Skeletal muscle satellite cell (primary cell): ENCODE measurements around the gene RFTN1.

Source experiments
- H3K27me3 ChIP-seq: 2 replicates; pipeline ENCODE4 v1.7.0; 2013; ENCODE audit warnings: low read length; ENCODE audit not compliant: control insufficient read depth, insufficient read depth
- H3K36me3 ChIP-seq: 2 replicates; pipeline ENCODE4 v1.7.0; 2013; ENCODE audit warnings: mild to moderate bottlenecking, control low read depth, low read length; ENCODE audit not compliant: insufficient read depth
- H3K4me1 ChIP-seq: 2 replicates; pipeline ENCODE4 v1.7.0; 2013; ENCODE audit warnings: low read length; ENCODE audit not compliant: control insufficient read depth, insufficient read depth
- H3K4me2 ChIP-seq: 2 replicates; pipeline ENCODE4 v1.7.0; 2013; ENCODE audit warnings: mild to moderate bottlenecking, low read length
- H3K4me3 ChIP-seq: 2 replicates; pipeline ENCODE4 v1.7.0; 2013; ENCODE audit warnings: low read length
- H3K9ac ChIP-seq: 2 replicates; pipeline ENCODE4 v1.7.0; 2013; ENCODE audit warnings: mild to moderate bottlenecking, low read depth, low read length, moderate library complexity
- H3K9me3 ChIP-seq: replicated peaks from 2 replicates; pipeline ENCODE4 v1.7.0; 2013; ENCODE audit warnings: mild to moderate bottlenecking, control low read depth, low read length

Gene RFTN1

DNA sequence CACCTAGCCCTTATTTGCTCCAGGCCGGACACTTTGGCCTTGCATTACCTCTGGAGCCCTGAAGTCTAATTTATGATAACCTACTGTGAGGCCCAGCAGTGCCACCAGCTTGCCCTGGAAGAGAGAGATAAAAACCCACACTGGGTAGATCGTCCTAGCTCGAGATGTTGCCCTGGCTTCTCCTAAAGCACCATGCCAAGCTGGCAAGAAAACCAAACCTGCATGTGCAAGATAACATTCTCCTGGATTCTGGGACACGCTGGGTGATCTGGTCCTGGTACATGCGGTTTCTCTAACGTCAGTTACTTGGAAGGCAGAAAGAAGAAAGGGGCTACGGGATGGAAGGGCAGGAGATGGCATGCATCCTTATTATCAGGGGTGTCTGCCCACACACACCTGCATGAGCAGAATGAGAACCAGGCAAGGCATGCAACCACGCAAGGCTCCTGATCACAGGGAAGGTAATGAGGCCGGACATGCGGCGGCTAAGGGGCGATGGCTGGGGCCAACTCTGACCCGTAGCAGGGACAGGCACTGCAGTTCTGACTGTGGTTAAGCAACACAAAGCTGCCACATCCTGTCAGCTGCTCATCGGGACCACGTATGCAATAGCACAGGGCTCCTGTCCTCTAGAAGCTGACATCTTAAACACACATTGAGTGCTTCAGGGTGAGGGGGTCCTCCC is 175.5 kb downstream of the RFTN1 start:
- Histone ChIP-seq H3K9ac (peak overlapping the region; percentile 27), H3K36me3 (peaks cover 21% of the 10 kb centered on the region), H3K4me1 (peaks cover 26% of the 10 kb centered on the region), H3K4me2 (no peak overlapping the region), H3K9me3 (no peaks in the 10 kb centered on the region), H3K4me3 (no peak overlapping the region), H3K27me3 (no peaks in the 10 kb centered on the region)

DNA sequence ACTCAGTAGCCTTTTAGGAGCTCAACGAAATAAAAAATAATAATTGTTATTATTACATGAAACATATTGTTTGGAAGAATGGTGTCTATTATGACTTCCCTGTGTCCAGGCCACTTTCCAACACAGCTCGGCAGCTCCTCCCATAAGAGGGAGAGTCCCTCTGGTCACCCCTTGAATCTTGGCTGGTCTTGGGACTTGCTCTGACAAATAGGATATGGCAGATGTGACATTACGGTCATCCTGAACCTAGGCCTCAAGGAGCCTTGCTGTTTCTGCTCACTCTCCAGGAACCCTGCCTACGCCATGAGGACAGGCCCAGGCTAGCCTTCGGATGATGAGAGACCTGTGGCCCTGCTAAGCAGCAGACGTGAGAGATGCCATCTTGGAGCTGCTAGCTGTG is 176.7 kb downstream of the RFTN1 start:
- Histone ChIP-seq H3K9me3 (no peaks in the 10 kb centered on the region), H3K36me3 (peaks cover 21% of the 10 kb centered on the region), H3K9ac (no peak overlapping the region), H3K4me1 (peaks cover 34% of the 10 kb centered on the region), H3K27me3 (no peaks in the 10 kb centered on the region), H3K4me3 (no peak overlapping the region), H3K4me2 (no peak overlapping the region)

DNA sequence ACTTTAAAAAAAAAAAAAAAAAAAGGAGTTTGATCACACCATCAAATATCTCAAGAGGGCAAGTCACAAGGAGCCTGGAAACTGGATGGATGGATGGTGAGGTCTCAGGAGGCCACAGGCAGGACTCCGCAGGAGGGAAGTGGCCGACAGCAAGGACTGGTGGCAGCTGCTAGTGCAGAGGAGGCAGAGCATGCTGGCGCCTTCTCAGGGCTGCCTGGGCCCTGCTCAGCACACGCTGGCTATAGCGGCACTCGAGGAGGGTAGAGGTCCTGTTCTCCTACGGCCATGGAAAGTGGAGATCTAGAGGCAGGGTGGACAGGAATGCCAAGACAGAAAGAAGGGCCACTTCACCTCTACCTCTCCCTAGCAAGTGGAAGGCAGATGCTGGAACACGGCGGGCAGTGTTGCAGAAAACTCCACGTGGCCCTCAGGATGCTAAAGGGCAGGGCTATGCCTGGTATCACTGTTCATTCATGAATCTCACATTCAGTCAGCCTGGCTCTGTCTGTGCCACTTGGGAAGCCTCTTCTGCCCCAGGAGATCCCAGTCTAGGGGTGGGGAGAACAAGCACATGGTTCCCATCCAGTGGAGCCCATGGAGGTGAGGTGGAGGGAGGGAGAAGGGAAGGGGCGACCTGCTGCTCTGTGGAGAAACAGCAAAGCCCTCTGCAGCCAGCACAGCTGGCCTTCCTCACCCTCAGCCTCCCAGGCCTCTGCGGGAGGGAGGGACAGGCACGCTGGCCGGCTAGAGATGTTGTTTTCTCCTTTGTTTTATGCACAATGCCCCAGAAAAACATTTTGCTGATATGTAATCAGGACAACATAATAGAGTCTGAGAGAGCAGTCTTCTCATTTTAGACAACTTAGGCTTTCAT is 177.5 kb downstream of the RFTN1 start:
- Histone ChIP-seq H3K9me3 (no peaks in the 10 kb centered on the region), H3K4me2 (no peak overlapping the region), H3K27me3 (no peaks in the 10 kb centered on the region), H3K4me1 (peaks cover 34% of the 10 kb centered on the region), H3K4me3 (no peak overlapping the region), H3K9ac (no peak overlapping the region), H3K36me3 (peaks cover 21% of the 10 kb centered on the region)

DNA sequence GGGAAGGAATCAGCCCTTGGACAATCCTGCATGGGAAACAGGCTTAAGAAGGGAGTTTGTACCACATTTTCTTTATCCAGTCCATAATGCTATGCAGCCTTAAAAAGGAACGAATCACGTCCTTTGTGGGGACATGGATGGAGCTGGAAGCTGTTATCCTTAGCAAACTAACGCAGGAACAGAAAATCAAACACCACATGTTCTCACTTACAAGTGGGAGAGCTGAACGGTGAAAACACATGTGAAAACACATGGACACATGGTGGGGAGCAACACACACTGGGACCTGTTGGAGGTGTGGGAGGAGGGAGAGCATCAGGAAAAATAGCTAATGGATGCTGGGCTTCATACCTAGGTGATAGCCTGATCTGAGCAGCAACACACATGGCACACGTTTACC is 178.2 kb downstream of the RFTN1 start:
- Histone ChIP-seq H3K36me3 (peaks cover 21% of the 10 kb centered on the region), H3K9ac (no peak overlapping the region)

DNA sequence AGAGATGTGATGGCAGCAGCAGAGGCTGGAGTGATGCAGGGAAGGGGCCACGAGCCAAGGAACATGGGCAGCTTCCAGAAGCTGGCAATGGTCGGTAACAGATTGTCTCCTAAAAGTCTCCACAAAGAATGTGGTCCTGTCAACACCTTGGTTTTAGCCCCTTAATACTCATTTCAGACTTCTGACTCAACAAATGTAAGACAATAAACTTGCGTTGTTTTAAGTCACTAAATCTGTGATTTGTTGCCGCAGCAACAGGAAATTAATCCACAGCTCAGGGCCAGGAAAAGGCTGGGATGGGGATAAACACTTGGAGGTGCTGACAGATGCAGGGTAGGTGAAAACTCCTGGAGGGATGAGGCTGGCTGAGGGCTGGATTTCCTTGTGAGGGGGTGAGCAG is 178.6 kb downstream of the RFTN1 start:
- peaks cover 34% of the 10 kb centered on the region for H3K4me1 ChIP-seq
- no peak overlapping the region for H3K4me3 ChIP-seq
- H3K4me2 ChIP-seq, result no peak overlapping the region
- H3K27me3 ChIP-seq, result no peaks in the 10 kb centered on the region
- no peak overlapping the region for H3K9ac ChIP-seq
- H3K9me3 ChIP-seq, result no peaks in the 10 kb centered on the region
- peaks cover 21% of the 10 kb centered on the region for H3K36me3 ChIP-seq

More for the DNA sequence above, 178.2 kb downstream of the RFTN1 start:
- Histone ChIP-seq H3K4me2 (no peak overlapping the region), H3K4me1 (peaks cover 34% of the 10 kb centered on the region), H3K27me3 (no peaks in the 10 kb centered on the region), H3K9me3 (no peaks in the 10 kb centered on the region), H3K4me3 (no peak overlapping the region)

DNA sequence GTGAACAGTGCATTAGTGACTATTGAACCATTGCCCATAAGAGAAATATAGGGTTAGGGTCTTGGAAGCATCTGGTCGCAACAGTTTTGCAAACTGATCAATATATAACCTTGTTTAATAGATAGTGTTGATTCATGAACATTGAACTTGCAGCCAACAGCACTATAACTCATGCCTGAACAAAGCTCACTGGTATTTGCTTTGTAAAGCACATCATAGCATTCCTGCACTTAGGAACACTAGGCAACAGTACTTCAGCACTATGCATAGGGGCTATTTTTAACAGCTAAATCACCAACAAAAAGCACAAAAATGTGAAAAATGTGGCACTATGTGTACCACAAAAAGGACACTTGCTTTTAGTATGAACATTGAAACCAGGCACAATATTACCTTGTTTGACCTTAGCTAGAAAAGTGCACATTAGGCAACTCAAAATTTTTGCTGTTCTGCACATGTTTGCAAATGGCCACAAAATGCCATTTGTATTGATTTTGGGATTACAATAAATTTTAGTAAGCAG is 180.5 kb downstream of the RFTN1 start:
- no peaks in the 10 kb centered on the region for H3K9me3 ChIP-seq
- H3K9ac ChIP-seq, result peak overlapping the region; percentile 27
- H3K4me3 ChIP-seq, result peak overlapping the region; percentile 35
- H3K4me1 ChIP-seq, result peaks cover 18% of the 10 kb centered on the region
- H3K27me3 ChIP-seq, result no peaks in the 10 kb centered on the region
- H3K4me2 ChIP-seq, result peak overlapping the region; percentile 33
- H3K36me3 ChIP-seq, result peaks cover 19% of the 10 kb centered on the region

DNA sequence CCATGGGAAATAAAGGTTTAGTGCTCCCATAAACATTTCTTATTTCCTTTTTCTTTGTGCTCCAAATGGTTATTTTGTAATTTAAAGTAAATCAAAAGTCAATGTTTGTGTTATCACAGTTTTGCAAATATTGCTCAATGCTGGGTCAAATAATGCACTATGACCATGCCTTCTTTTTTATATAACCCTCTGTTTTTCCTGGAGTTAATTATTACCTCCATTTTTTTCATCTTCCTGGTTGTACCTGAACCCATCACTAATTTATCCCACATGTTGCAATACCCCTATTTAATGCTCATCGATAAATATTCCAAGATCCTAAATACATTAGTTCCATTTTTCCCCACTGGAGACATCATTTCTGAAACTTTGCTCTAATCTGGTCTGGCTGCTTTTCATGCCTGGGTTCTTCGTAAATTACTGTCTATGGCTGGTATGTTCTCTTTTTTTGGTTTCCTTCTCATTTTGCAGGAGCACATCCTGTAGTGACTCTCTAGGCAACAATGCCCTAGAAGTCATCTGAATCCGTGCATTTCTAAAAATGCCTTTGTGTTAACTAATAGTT is 182.1 kb downstream of the RFTN1 start:
- H3K4me1 ChIP-seq, result peaks cover 15% of the 10 kb centered on the region
- peaks cover 12% of the 10 kb centered on the region for H3K36me3 ChIP-seq
- H3K9ac ChIP-seq, result no peak overlapping the region
- no peak overlapping the region for H3K4me2 ChIP-seq
- H3K4me3 ChIP-seq, result no peak overlapping the region
- H3K9me3 ChIP-seq, result no peaks in the 10 kb centered on the region
- no peaks in the 10 kb centered on the region for H3K27me3 ChIP-seq

DNA sequence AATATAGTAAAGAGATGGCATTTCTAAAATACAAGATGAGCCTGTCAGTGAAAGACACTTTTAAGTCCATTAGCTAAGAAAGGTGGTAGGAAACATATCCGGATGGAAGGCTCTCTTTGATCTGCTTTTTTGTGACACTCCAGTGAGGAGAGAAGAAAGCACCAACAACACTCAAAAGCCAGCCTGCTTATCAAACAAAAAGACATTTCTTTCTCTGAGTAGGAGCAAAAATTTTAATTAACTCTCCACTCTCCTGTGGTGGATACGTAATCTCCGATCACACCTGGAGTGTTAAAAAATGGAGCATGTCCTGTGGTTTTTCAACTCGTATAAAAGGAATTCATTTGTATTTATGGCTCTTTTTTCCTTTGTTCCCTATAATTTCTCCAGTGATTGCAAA is 183.1 kb downstream of the RFTN1 start:
- Histone ChIP-seq H3K36me3 (peaks cover 17% of the 10 kb centered on the region), H3K9ac (no peak overlapping the region), H3K27me3 (no peaks in the 10 kb centered on the region), H3K4me3 (no peak overlapping the region), H3K4me1 (peaks cover 15% of the 10 kb centered on the region), H3K4me2 (no peak overlapping the region), H3K9me3 (no peaks in the 10 kb centered on the region)

DNA sequence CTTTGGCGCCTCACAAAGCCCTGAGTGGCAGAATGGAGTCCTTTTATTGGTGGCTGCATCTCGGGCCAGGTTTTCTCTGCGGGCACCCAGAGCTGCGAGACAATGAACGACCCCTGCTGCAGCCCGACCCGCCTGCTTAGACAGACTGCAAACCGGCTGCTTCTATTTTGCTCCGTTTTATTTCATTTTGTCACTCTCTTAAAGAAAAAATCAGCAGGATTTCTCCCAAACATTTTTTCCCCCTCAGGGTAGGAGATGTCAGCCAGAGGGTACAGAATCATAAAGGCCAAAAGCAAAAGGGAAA is 183.7 kb downstream of the RFTN1 start:
- Histone ChIP-seq H3K4me1 (peaks cover 15% of the 10 kb centered on the region), H3K36me3 (peaks cover 16% of the 10 kb centered on the region), H3K4me2 (no peak overlapping the region), H3K27me3 (no peaks in the 10 kb centered on the region), H3K9ac (no peak overlapping the region), H3K4me3 (no peak overlapping the region), H3K9me3 (no peaks in the 10 kb centered on the region)

DNA sequence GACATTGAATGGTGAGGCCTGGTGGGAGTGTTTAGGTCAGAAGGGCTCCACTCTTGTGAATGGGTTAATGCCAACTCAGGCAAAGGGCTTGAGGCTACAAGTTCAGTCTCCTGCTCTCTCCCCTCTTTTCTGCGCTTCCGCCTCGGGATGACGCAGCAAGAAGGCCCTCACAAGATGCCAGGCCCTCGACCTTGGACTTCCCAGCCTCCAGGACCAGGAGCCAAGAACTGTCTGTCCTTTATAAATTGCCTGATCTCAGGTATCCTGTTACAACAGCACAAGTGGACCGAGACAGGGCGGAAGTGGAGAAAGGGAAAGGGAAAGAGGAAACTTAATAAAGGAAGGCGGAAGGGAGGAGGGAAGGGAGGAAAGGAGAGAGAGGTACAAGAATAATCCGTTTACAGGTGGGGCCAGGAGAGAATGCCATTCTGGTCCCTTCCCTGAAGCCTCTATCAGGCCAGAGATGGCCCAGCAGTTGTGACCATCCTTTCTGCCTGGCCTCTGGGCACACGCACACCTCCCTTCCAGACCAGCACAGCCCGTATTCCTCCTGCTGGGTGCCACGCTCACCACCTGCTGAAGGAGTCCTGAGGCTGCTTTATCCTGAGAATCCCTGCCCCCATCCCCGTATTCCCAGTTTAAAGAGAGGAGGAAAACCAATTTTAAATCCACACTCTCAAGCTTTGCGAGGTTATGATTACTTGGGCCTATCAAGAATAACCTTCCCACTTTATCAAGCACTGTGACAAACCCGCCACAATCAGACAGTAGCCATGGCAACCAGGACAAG is 184.3 kb downstream of the RFTN1 start:
- Histone ChIP-seq H3K4me2 (no peak overlapping the region), H3K36me3 (peaks cover 12% of the 10 kb centered on the region), H3K4me3 (no peak overlapping the region), H3K27me3 (no peaks in the 10 kb centered on the region), H3K9me3 (no peaks in the 10 kb centered on the region), H3K9ac (no peak overlapping the region), H3K4me1 (peaks cover 15% of the 10 kb centered on the region)

DNA sequence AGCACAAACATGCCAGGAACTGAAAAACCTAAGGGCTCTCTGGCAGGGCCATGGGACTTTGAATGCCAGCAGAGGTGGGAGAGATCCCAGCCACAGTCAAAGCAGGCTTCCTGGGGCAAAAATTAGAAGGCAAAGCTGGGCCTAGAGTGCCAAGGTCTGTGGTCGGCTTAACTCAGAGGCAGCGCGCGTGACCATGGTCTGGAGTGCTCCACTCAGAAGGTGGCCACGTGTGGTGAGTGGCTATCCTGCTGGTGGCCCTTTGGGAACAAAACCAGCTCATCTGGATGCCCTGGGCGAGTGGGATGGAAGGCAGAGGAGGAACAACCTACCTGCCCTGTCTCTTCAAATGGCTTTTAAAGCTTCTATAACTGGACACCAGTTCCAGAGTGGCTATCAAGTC is 185.4 kb downstream of the RFTN1 start:
- Histone ChIP-seq H3K36me3 (peaks cover 18% of the 10 kb centered on the region), H3K4me2 (no peak overlapping the region), H3K27me3 (no peaks in the 10 kb centered on the region), H3K4me1 (peaks cover 9% of the 10 kb centered on the region), H3K4me3 (no peak overlapping the region), H3K9ac (no peak overlapping the region), H3K9me3 (no peaks in the 10 kb centered on the region)
